ENCODE measurements around the gene GRIN2A. TPM values are rescaled to one million over a fixed set of nuclear protein-coding genes. Genes with fewer than 3 reads are reported as not detected.

GRIN2A gene
- not detected in 2 replicates for total RNA-seq

GRCh38 chr16:10182222-10183053, at the start of gene GRIN2A:
Gene GRIN2A (minus strand): TSS chr16:10182428. CDS start chr16:10180411, 2,017 bp downstream.
- no peak for DNase-seq (ENCODE audit: low read depth, low spot score)

GRCh38 chr16:10231563-10231962, 49.3 kb upstream of the GRIN2A start:
- DNase-seq (ENCODE audit: low read depth, low spot score), result no peak

GRCh38 chr16:10228779-10229178, 46.6 kb upstream of the GRIN2A start:
- no peak for DNase-seq (ENCODE audit: low read depth, low spot score)

- DNase-seq (ENCODE audit: low read depth, low spot score), result no peak
Measured at GRCh38 chr16:10226987-10227306, 44.7 kb upstream of the GRIN2A start.

DNA sequence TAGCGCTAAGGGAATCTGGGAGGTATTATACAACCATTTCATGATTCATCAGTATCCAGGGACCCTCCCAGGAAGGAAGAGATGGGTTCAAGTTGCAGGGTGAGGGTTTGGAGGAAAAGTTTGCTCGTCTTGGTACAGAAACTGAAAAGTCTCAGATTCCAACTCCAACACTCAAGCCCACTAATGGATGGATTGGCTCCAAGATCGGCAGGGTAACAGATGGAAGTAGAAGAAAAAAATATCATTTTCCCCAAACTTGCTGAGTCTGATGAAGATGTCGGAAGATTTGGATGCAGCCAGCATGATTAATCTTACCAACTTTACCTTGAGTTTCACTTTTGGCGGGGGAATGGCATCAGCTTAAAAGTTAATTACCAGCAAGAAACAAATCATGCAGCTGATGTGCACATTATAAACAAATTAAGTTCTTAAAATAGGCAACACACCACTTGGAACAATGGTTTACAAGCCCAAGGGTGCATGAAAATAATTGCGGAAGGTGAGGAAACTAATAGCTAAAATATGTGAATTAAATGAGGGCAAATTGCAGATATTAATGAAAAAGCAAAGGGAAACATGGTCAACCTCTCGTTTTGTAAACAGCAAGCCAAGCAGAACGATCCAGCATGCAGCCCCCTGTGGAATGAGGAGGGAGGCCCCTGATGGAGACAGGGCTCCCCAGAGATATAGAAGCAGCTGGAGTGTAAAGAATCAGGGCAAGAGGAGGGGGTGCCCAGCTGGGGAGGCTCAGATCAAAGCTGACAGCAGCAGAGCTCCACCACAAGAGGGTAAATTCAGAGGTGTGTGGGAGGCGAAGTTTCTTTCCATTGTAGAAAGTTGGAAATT, 44.1 kb upstream of the GRIN2A start:
- DNase-seq (ENCODE audit: low read depth, low spot score), result no peak

DNA sequence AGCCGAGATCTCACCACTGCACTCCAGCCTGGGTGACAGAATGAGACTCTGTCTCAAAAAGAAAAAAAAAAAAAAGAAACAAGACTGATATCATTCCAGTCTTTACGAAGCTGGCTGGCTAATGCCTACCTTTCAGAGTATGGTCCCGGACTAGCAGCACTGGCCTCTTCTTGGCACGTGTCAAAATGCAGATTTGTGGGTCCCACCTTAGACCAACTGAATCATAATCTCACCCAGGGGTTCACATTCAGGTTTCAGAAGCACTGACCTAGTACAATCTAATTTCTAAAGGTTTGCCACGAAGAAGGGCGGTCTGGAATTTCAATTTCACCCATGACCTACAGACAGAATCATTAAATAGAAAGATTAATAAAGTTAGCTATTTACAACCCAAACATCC, 43.4 kb upstream of the GRIN2A start:
- DNase-seq (ENCODE audit: low read depth, low spot score), result no peak

DNA sequence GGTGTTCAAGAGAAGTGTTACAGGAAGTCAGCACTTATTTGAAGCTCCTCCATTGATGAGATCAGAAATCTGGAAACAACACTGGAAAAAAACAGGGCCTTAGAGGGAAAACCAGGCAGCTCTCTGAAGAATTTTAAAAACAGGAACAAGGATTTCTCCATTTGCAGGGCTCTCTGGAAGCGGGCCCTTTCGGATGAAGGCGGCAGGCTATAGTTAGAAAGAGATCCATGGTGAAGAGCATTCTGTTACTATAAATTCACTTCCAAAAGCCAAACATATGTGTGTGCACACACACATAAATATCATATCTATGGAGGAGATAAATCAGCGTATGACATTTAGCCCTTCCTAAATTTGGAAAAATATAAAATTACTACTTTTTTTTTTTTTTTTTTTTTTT, 42.6 kb upstream of the GRIN2A start:
- DNase-seq (ENCODE audit: low read depth, low spot score), result no peak

DNA sequence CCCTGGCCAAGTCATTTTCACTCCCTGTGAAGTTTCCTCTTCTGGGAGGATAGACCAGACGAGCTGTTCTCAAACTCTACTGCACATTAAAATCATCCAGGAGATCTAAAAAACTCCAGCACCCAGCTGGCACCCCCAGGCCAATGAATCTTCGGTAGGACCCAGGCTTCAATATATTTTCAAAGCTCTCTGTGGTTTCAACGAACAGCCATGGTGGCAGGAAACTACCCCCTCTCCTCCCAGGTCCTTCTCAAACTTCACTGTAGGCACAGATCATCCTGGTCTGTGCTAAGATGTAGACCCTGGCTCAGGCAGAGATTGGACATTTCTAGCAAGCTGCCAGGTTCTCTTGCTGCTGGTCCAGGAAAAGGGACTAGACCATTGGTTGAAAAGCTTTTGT, 38.7 kb upstream of the GRIN2A start:
- DNase-seq (ENCODE audit: low read depth, low spot score), result no peak

- no peak for DNase-seq (ENCODE audit: low read depth, low spot score)
Measured at GRCh38 chr16:10219742-10220141, 37.5 kb upstream of the GRIN2A start.

DNA sequence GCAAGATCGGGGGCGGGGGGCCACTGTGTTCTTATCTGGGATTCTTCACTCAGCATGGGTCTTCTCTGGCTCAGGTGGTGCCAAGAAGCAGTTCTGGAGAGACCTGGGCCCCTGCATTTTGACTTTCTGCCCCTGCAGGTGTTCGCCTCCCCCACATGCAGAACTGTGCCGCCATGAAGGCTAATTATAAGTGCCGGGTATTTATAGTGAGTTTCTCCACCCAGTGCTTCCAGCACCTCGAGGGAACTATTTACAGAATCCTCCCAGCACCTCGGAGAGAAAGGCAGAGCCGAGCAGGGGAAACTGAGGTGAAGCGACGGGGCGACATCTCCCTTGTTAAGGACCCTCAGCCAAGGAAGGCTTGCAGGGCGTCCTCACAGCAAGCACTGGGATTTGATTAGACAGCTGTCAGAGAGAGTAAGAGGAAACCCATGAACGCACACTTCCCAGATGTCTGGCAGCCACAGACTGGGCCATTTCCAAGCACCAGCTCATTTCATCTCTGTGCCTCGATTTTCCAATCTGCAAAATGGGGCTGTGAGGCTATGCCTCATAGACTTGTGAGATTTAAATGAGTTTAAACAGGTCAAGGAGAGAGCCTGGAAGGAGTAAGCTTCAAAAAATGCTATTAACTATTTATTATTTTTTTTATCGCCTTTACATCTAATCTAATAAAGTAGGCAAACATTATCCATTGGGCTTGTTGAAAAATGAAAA, 36.4 kb upstream of the GRIN2A start:
- no peak for DNase-seq (ENCODE audit: low read depth, low spot score)

- no peak for DNase-seq (ENCODE audit: low read depth, low spot score)
Measured at GRCh38 chr16:10213748-10214147, 31.5 kb upstream of the GRIN2A start.

DNA sequence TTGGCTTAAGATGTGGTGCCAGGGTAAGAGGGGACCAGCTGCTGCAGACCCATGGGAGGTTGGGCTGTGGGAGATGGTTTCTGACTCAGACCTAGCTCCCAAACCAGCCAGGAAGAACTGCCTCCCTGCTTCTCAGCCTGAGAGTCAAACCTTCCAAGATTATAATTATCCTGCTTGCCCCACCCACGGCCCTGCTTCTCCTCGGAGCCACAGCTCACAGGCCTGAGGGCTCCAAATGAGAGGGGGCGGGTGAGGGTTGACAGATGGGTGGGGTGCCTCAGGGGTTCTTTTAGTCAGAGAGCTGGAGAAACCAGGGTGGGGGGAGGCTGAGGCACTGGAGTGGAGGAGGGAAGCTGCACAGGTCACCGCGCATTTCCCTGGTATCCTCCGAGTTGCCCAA, 28.7 kb upstream of the GRIN2A start:
- DNase-seq (ENCODE audit: low read depth, low spot score), result no peak

GRCh38 chr16:10206865-10207264, 24.6 kb upstream of the GRIN2A start:
- DNase-seq (ENCODE audit: low read depth, low spot score), result no peak

- no peak for DNase-seq (ENCODE audit: low read depth, low spot score)
Measured at GRCh38 chr16:10206215-10206614, 24.0 kb upstream of the GRIN2A start.

DNA sequence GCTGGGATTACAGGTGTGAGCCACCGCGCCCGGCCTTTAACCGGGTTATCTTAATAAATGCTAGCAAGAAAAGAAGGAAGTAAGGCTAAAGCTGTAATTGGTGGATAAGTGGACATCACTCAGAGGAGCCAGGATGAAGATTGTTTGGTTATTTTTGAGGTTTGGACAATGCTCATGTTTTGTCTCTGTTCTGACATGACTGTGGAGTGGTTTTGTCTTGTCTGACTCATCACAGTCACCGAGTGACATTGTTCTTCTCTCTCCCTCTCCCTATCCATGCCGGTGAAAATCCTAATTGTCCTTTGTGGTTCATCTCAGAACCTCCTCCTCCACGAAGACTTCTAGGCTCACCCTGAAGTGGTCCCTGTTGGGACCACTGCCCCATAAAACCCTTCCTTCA, 23.5 kb upstream of the GRIN2A start:
- no peak for DNase-seq (ENCODE audit: low read depth, low spot score)

DNA sequence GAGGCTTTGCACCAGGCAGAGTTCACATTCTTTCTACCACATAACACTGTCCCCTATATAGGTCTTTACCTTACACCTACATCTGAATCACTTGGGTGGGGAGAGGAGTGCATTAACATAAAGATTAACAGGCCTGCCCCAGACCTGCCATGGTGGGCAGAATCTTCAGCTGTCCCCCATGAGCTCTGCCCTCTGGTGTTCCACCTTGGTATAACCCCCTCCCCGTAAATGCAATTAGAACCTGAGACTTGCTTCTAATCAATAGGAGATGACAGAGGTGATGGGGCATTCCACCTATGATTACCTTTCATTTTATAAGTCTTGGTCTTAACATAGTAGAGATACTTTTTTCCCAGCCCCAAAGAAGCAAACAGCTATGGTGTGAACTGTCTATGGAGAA, 20.4 kb upstream of the GRIN2A start:
- no peak for DNase-seq (ENCODE audit: low read depth, low spot score)

- no peak for DNase-seq (ENCODE audit: low read depth, low spot score)
Measured at GRCh38 chr16:10200637-10201586, 18.7 kb upstream of the GRIN2A start.

DNA sequence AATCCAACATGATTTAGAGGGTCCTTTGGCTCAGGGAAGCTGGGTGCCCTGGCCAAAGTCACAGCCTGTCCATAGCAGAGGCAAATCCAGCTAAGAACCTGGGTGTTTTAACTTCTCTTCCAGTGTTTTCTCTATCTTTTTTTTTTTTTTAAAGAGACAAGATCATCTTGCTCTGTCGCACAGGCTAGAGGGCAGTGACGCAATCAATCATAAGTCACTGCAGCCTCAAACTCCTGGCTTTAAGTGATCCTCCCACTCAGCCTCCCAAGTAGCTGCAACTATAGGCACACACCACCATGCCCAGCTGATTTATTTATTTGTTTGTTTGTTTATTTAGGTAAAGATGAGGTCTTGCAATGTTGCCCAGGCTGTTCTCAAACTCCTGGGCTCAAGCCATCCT, 14.8 kb upstream of the GRIN2A start:
- no peak for DNase-seq (ENCODE audit: low read depth, low spot score)

DNA sequence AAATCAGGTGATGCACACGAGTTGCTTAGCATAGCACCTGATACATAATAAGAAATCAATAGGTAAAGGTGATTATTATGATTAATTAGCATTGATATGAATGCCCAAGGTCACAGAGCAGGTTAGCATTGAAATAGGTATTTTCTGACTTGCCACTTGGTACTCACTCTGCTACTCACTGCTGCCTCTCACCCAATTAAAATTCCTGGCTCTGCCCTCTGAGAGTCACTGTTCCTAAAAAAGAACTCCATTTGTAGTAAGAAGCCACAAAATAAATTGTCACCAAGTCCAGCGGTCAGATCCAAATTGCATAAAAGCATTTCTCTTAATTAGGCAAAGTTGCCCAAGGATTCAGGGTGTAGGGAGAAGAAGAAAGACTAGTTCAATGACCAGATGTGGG, 8.9 kb upstream of the GRIN2A start:
- no peak for DNase-seq (ENCODE audit: low read depth, low spot score)

GRCh38 chr16:10189861-10190390, 7.7 kb upstream of the GRIN2A start:
- DNase-seq (ENCODE audit: low read depth, low spot score), result no peak

- DNase-seq (ENCODE audit: low read depth, low spot score), result no peak
Measured at GRCh38 chr16:10188236-10188635, 6.0 kb upstream of the GRIN2A start.

Data from pulmonary artery endothelial cell (primary cell).